K562 (cell line): Measurements from ENCODE around the gene CCDC136. TPM values are rescaled to one million over a fixed set of nuclear protein-coding genes. Genes with fewer than 3 reads are reported as not detected.

Experiments
- C11orf30 ChIP-seq: fragments of 450-650 bp; IDR thresholded peaks from 2 replicates; pipeline ENCODE4 v1.6.1; 2016; ENCODE audit warnings: low read depth, mild to moderate bottlenecking
- CUX1 ChIP-seq: fragments of 200-800 bp; sonication (Bioruptor generic); IDR thresholded peaks from 2 replicates; pipeline ENCODE4 v1.6.1; 2016; ENCODE audit warnings: missing genetic modification characterization, missing compliant biosample characterization
- FOXA3 ChIP-seq, 2 experiments: fragments of 450-650 bp in 1 of 2; sonication (generic) in 1 of 2; formaldehyde crosslinking; IDR thresholded peaks in 1 of 2; conservative IDR thresholded peaks in 1 of 2; 2 replicates each; pipeline versions ENCODE4 v1.4.0 to v1.8.0; 2020 to 2022; ENCODE audit warnings: mild to moderate bottlenecking in 2 of 2, missing genetic modification reagents in 1 of 2
- HDAC1 ChIP-seq, 2 experiments: fragments of 450-650 bp; IDR thresholded peaks; 2 replicates each; pipeline ENCODE4 v1.6.1; 2016 to 2017; ENCODE audit warnings: inconsistent platforms in 1 of 2, mild to moderate bottlenecking in 1 of 2, moderate library complexity in 1 of 2
- HDAC3 ChIP-seq: fragments of 450-650 bp; IDR thresholded peaks from 2 replicates; pipeline ENCODE4 v1.6.1; 2018; ENCODE audit warnings: borderline replicate concordance, mild to moderate bottlenecking, moderate library complexity; ENCODE audit not compliant: partially characterized antibody
- MAFK ChIP-seq: IDR thresholded peaks from 2 replicates; pipeline ENCODE4 v1.6.1; 2011; ENCODE audit warnings: low read length, improper control_type of control experiment
- NR2F6 ChIP-seq: fragments of 450-650 bp; formaldehyde crosslinking; IDR thresholded peaks from 2 replicates; pipeline ENCODE4 v1.4.0; 2020; ENCODE audit warnings: mild to moderate bottlenecking
- PHF20 ChIP-seq: fragments of 450-650 bp; IDR thresholded peaks from 2 replicates; pipeline ENCODE4 v1.6.1; 2018; ENCODE audit not compliant: partially characterized antibody
- RUNX1 ChIP-seq: sonication (generic); IDR thresholded peaks from 2 replicates; pipeline ENCODE4 v1.6.1; 2016; ENCODE audit warnings: antibody characterized with exemption, low read depth
- SRSF9 ChIP-seq: fragments of 200-400 bp; formaldehyde crosslinking; IDR thresholded peaks from 2 replicates; pipeline ENCODE4 v1.6.1; 2017; ENCODE audit warnings: low read depth, low read length, borderline replicate concordance
- TARDBP ChIP-seq: fragments of 450-650 bp; IDR thresholded peaks from 2 replicates; pipeline ENCODE4 v1.6.1; 2016
- ZBTB8A ChIP-seq: fragments of 450-650 bp; IDR thresholded peaks from 2 replicates; pipeline ENCODE4 v1.6.1; 2018; ENCODE audit warnings: mild to moderate bottlenecking, moderate library complexity; ENCODE audit not compliant: partially characterized antibody
- ZFP91 ChIP-seq: sonication (generic); formaldehyde crosslinking; IDR thresholded peaks from 2 replicates; pipeline ENCODE4 v1.8.0; 2022; ENCODE audit warnings: mild to moderate bottlenecking, missing genetic modification reagents
- polyA plus RNA-seq, 8 experiments: library from polyadenylated mRNA; depleted of rRNA in 4 of 8; stranded (reverse) in 5 of 8; unstranded in 3 of 8; fragments of >200 nt; fragmentation: Nextera tagmentation in 2 of 8; fragmentation: Illumina TruSeq in 1 of 8; extraction: Ambion mirVana in 2 of 8; extraction: Trizol in 1 of 8; gene quantifications; 2 replicates each; pipeline versions ENCODE4 v1.2.1 to v1.2.3, GENCODE V29; 2011 to 2014; ENCODE audit warnings: inconsistent platforms in 1 of 8, missing spikeins in 1 of 8
- total RNA-seq, 7 experiments: library from RNA; depleted of rRNA in 6 of 7; stranded (reverse); fragments of >200 nt in 6 of 7; fragmentation: Illumina TruSeq in 2 of 7; extraction: Trizol in 2 of 7; gene quantifications; 2 replicates each; pipeline versions ENCODE4 v1.2.1 to v1.2.3, GENCODE V29; 2011 to 2021; ENCODE audit warnings: low replicate concordance in 1 of 7
- TF ChIP-seq, protein P1 (sequence below): fragments of 450-650 bp; conservative IDR thresholded peaks from 2 replicates; pipeline ENCODE4 v1.6.1; 2016; ENCODE audit warnings: missing genetic modification characterization, low read depth, mild to moderate bottlenecking, control low read depth, missing compliant biosample characterization
- TF ChIP-seq, protein P2 (sequence below): fragments of 450-650 bp; IDR thresholded peaks from 2 replicates; pipeline ENCODE4 v1.7.1; 2018; ENCODE audit warnings: mild to moderate bottlenecking, low read depth; ENCODE audit not compliant: partially characterized antibody

CCDC136 gene
- total and polyA plus RNA-seq, 9 of the 15 experiments (the other 6 are each of a cell fraction or from before 2014, with no cell fraction given): 2.4 to 40.8 (median 26.5) TPM

- TF ChIP-seq ZFP91 (CRISPR knock-in tag) (peak; percentile 70; the same call in 1 of the 2 replicates), ZBTB8A (no peak), C11orf30 (no peak), PHF20 (peak; percentile 62), HDAC1 (IDR thresholded peaks at IDR 0.05) (peak in 1 of 2 experiments; percentile 87; a peak in 2 of 4 replicates), CUX1 (CRISPR knock-in tag) (peak; percentile 25; the same call in 1 of the 2 replicates), MAFK (no peak), RUNX1 (no peak), TARDBP (0 out of 2 replicates have a peak, but pooled peaks have one; percentile 64), FOXA3 (CRISPR knock-in tag; conservative IDR thresholded peaks at IDR 0.05 in 1 of 2, IDR thresholded peaks at IDR 0.05 in 1 of 2) (no peak; a peak in 1 of 4 replicates), SRSF9 (no peak), NR2F6 (CRISPR knock-in tag) (no peak; the same call in 1 of the 2 replicates), HDAC3 (no peak)
- TF ChIP-seq, protein P1, sequence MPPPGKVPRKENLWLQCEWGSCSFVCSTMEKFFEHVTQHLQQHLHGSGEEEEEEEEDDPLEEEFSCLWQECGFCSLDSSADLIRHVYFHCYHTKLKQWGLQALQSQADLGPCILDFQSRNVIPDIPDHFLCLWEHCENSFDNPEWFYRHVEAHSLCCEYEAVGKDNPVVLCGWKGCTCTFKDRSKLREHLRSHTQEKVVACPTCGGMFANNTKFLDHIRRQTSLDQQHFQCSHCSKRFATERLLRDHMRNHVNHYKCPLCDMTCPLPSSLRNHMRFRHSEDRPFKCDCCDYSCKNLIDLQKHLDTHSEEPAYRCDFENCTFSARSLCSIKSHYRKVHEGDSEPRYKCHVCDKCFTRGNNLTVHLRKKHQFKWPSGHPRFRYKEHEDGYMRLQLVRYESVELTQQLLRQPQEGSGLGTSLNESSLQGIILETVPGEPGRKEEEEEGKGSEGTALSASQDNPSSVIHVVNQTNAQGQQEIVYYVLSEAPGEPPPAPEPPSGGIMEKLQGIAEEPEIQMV (tag): no peak
- TF ChIP-seq, protein P2, sequence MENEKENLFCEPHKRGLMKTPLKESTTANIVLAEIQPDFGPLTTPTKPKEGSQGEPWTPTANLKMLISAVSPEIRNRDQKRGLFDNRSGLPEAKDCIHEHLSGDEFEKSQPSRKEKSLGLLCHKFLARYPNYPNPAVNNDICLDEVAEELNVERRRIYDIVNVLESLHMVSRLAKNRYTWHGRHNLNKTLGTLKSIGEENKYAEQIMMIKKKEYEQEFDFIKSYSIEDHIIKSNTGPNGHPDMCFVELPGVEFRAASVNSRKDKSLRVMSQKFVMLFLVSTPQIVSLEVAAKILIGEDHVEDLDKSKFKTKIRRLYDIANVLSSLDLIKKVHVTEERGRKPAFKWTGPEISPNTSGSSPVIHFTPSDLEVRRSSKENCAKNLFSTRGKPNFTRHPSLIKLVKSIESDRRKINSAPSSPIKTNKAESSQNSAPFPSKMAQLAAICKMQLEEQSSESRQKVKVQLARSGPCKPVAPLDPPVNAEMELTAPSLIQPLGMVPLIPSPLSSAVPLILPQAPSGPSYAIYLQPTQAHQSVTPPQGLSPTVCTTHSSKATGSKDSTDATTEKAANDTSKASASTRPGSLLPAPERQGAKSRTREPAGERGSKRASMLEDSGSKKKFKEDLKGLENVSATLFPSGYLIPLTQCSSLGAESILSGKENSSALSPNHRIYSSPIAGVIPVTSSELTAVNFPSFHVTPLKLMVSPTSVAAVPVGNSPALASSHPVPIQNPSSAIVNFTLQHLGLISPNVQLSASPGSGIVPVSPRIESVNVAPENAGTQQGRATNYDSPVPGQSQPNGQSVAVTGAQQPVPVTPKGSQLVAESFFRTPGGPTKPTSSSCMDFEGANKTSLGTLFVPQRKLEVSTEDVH: no peak
Observed at GRCh38 chr7:128830231-128831177, 38.7 kb downstream of the CCDC136 start, which contains the start of gene FLNC (continued).
